Kidney epithelial cell (primary cell): ENCODE measurements around the gene TMED4. TPM values are rescaled to one million over a fixed set of nuclear protein-coding genes. Genes with fewer than 3 reads are reported as not detected.
A peak's percentile ranks its signal among the peaks of the same experiment; 100 is the strongest.

Experiments used
- DNase-seq: peaks from one replicate; pipeline ENCODE4 v3.0.0-alpha.2; 2010; ENCODE audit warnings: low read depth
- H3K27me3 ChIP-seq: 2 replicates; pipeline ENCODE4 v1.6.0; 2011; ENCODE audit warnings: low read length; ENCODE audit not compliant: control insufficient read depth, insufficient read depth
- H3K36me3 ChIP-seq: 2 replicates; pipeline ENCODE4 v1.5.1; 2011; ENCODE audit warnings: low read length; ENCODE audit not compliant: control insufficient read depth, insufficient read depth
- H3K4me3 ChIP-seq: 2 replicates; pipeline ENCODE4 v1.5.1; 2011; ENCODE audit warnings: low read depth, mild to moderate bottlenecking, control low read depth, low read length
- total RNA-seq: library from RNA; depleted of rRNA; stranded (reverse); fragments of >200 nt; gene quantifications from 2 replicates; pipeline ENCODE4 v1.2.3, GENCODE V29; 2015
- TF ChIP-seq, protein P1 (sequence below): IDR thresholded peaks from 2 replicates; pipeline ENCODE4 v1.5.1; 2011; ENCODE audit warnings: mild to moderate bottlenecking, moderate library complexity, low read length, control low read depth, inconsistent platforms; ENCODE audit not compliant: insufficient read depth, poor library complexity, severe bottlenecking

The TMED4 gene
- total RNA-seq, 1 donor from 2014 or later, result 159 TPM

DNA sequence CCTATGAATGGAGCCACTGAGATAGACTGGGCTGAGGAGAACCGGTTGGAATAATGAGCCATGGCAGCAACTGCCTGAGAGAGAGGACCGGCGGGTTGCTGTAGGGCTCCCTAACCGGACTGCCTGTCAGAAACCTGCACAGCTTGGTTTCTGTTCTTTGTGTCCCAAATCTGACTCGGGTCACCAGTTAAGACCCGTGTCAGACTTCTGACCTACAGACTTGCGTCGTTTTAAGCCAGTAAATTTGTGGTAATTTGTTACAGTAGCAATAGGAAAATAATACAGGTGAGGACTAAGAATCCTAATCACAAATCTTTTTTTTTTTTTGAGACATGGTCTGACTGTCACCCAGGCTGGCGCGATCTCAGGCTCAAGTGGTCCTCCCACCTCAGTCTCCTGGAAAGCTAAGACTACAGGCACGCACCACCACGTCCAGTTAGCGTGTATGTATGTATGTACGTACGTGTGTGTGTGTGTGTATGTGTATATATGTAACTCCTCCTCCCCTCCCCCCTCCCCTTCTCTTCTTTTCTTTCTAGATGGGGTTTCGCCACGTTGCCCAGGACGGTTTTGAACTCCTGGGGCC, 7.7 kb downstream of the TMED4 start:
- Histone ChIP-seq H3K36me3 (peaks cover 5% of the 10 kb centered on the region), H3K4me3 (peak overlapping the region; percentile 70), H3K27me3 (no peaks in the 10 kb centered on the region)
- TF ChIP-seq, protein P1, sequence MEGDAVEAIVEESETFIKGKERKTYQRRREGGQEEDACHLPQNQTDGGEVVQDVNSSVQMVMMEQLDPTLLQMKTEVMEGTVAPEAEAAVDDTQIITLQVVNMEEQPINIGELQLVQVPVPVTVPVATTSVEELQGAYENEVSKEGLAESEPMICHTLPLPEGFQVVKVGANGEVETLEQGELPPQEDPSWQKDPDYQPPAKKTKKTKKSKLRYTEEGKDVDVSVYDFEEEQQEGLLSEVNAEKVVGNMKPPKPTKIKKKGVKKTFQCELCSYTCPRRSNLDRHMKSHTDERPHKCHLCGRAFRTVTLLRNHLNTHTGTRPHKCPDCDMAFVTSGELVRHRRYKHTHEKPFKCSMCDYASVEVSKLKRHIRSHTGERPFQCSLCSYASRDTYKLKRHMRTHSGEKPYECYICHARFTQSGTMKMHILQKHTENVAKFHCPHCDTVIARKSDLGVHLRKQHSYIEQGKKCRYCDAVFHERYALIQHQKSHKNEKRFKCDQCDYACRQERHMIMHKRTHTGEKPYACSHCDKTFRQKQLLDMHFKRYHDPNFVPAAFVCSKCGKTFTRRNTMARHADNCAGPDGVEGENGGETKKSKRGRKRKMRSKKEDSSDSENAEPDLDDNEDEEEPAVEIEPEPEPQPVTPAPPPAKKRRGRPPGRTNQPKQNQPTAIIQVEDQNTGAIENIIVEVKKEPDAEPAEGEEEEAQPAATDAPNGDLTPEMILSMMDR, result no peak
- no peak for DNase-seq

DNA sequence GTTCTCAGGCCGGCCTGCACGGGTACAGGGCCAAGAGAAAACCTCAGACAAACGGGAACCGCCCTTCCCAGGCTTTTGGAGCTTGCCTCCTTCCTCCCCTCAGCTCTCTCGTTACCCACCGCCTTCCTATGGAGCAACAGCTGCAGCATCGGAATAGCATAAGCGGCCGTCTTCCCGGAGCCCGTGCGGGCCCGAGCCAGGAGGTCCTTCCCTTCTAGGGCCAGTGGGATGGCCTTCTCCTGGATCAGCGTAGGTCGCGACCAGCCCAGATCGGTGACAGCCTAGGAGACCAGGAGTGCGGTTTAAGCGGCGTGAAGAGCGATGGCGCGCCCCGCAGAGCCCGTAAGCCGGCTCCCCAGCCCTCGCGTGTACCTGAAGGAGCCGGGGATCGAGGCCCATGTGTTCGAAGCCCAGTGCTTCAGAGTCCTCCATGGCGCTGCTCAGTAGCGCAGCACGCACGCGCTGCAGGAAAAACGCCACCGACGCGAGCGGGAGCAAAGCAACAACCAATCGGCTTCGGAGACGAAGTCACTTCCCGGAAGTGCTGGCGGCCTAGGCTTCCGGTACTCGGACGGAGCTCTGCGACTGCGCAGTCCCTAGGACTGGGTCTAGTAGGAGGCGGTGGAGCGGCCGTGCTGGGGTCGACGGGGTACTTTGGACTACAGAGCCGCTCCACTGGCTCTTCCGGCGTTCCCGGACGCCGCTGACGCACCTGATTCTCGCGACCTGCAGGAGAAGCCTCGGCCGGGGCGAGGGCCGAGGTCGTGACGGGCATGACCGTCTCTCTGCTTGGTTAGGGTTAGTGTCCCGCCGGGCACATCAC, 8.4 kb downstream of the TMED4 start, which contains the start of gene DDX56:
Gene DDX56 (minus strand): TSS at position 445 of the 823 bp plus-strand sequence. CDS start 13 bp downstream, at position 432.
- peak within 1 kb of the TSS; percentile 70 for H3K4me3 ChIP-seq
- H3K36me3 ChIP-seq, result peaks cover 5% of the 10 kb centered on the region
- no peaks in the 10 kb centered on the region for H3K27me3 ChIP-seq
- DNase-seq, result peak; percentile 76
- TF ChIP-seq, protein P1, result no peak

DNA sequence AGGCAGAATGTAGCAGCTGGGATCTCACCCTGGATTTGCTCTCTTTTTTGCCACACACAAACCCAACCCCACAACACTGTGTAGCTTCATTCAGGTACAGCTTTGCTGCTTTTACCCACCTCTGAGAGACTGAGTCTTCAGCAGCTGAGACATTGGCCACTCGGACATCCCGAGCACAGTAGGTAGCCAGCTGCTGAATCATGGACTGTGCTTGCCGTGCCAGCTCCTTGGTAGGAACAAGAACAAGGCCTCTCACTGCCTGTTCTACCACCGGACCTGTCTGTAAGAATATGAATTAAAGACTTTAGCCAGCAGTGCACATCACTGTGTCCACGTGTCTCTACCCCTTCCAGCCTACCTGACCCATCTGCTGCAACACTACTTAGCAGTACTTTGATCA, 9.3 kb downstream of the TMED4 start:
- H3K36me3 ChIP-seq, result peaks cover 5% of the 10 kb centered on the region
- no peak for DNase-seq
- TF ChIP-seq, protein P1, result no peak

DNA sequence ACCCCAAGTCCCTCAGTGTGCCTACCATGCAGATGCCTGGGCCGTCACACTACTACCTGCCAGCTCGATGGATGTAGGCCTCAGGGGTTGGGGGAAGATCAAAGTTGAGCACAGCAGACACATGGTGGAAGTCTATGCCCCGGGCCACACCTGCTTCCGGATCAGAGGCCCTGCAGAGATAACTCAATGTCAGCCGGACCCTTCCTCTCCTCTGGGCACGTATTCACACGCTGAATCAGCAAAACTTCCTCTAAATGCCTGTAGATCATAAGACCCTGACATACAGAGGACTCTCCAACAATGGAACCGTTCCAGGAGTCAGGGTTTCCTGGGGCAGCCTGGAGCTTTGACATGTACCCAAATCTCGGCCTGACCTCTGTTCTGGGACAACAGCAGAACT, 12.1 kb downstream of the TMED4 start:
- TF ChIP-seq, protein P1, result no peak
- no peak overlapping the region for H3K4me3 ChIP-seq
- no peak for DNase-seq
- H3K27me3 ChIP-seq, result no peaks in the 10 kb centered on the region
- peaks cover 11% of the 10 kb centered on the region for H3K36me3 ChIP-seq

More for the DNA sequence above, 9.3 kb downstream of the TMED4 start:
- H3K27me3 ChIP-seq, result no peaks in the 10 kb centered on the region
- H3K4me3 ChIP-seq, result peak overlapping the region; percentile 70

DNA sequence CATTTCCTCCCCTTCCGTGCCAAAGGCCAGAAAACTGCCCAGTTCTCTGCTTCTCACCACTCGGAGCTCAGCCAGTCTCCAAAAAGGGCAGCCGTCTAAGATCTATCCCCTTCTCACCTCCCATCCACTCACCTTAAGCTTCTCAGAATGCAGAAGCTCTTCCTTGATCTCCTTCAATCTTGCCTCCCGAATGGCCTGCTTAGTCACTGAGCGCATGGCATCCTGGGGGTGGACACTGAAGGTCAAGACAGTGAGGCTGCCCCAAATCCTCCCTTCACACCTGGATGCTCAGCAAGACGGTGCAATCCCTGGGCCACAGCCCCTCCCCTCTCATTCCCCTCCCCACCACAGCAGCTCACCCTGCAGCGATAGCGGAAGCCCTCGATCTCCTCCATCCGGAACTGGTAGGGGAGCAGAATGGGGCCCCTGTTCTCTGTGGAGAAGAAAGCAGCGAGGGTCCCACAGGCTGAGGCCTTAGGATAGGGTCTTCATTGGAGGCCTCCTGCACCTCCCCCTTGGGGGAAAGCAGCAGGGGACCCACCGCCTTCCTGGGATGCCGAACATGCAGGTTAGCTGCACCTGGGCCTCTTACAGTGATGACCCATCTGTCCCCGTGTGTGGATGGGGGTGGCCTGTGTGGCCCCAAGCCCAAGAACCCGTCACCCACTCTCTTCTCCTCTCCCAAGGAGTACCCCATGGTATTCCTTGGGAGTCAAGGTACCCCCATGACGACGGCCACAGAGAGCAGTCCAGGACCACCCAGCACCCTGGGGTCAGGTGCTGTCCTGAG, 13.1 kb downstream of the TMED4 start:
- no peak for DNase-seq
- Histone ChIP-seq H3K4me3 (no peak overlapping the region), H3K27me3 (no peaks in the 10 kb centered on the region), H3K36me3 (peaks cover 11% of the 10 kb centered on the region)
- TF ChIP-seq, protein P1, result no peak
